Measurements from ENCODE around the gene PDZRN3.

The PDZRN3 gene

GRCh38 chr3:73610493-73610892, 14.2 kb downstream of the PDZRN3 start:
- no peaks in the 10 kb centered on the region for H3K9me3 Mint-ChIP-seq
- peaks cover 18% of the 10 kb centered on the region for H3K36me3 Mint-ChIP-seq (ENCODE audit: low read depth)
- H3K4me3 Mint-ChIP-seq, result peak overlapping the region in 2 of 3 experiments; percentile 33 to 37
- TF ChIP-seq, protein P1, sequence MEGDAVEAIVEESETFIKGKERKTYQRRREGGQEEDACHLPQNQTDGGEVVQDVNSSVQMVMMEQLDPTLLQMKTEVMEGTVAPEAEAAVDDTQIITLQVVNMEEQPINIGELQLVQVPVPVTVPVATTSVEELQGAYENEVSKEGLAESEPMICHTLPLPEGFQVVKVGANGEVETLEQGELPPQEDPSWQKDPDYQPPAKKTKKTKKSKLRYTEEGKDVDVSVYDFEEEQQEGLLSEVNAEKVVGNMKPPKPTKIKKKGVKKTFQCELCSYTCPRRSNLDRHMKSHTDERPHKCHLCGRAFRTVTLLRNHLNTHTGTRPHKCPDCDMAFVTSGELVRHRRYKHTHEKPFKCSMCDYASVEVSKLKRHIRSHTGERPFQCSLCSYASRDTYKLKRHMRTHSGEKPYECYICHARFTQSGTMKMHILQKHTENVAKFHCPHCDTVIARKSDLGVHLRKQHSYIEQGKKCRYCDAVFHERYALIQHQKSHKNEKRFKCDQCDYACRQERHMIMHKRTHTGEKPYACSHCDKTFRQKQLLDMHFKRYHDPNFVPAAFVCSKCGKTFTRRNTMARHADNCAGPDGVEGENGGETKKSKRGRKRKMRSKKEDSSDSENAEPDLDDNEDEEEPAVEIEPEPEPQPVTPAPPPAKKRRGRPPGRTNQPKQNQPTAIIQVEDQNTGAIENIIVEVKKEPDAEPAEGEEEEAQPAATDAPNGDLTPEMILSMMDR (IDR thresholded peaks at IDR 0.05; ENCODE audit: unreplicated experiment in 3 of 3), result no peak
- H3K27me3 Mint-ChIP-seq (ENCODE audit: low read depth), result no peaks in the 10 kb centered on the region
- peaks cover 95% of the 10 kb centered on the region for H3K4me1 Mint-ChIP-seq
- H3K27ac Mint-ChIP-seq, result peak overlapping the region; percentile 9 to 94 (median 75)

GRCh38 chr3:73609655-73610054, 15.1 kb downstream of the PDZRN3 start:
- peak overlapping the region in 2 of 3 experiments; percentile 75 to 94 for H3K27ac Mint-ChIP-seq

DNA sequence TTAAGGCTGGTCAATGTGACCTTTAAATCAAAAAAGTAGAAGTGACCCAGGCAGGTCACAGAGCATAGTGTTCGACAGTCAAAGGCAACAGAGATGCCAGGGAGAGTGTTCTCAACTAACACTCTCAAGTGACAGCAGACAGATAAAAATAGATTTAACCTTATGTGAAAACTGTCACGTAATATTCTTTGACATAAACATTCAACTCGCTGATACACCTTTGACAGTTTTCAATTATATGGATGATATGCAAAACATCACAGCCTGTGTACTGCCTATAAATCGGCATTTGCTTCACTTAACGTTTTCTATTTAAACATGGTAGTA, 15.5 kb downstream of the PDZRN3 start:
- no peaks in the 10 kb centered on the region for H3K9me3 Mint-ChIP-seq
- no peaks in the 10 kb centered on the region for H3K27me3 Mint-ChIP-seq (ENCODE audit: low read depth)
- peaks cover 14% of the 10 kb centered on the region for H3K36me3 Mint-ChIP-seq (ENCODE audit: low read depth)
- H3K4me3 Mint-ChIP-seq, result peak overlapping the region in 1 of 3 experiments; percentile 12
- peaks cover 89% of the 10 kb centered on the region for H3K4me1 Mint-ChIP-seq
- H3K27ac Mint-ChIP-seq, result peak overlapping the region in 2 of 3 experiments; percentile 64 to 72
- TF ChIP-seq, protein P1 (IDR thresholded peaks at IDR 0.05; ENCODE audit: unreplicated experiment in 3 of 3), result no peak

More at GRCh38 chr3:73609655-73610054, 15.1 kb downstream of the PDZRN3 start:
- peaks cover 15% of the 10 kb centered on the region for H3K36me3 Mint-ChIP-seq (ENCODE audit: low read depth)
- no peak overlapping the region for H3K4me3 Mint-ChIP-seq
- peaks cover 93% of the 10 kb centered on the region for H3K4me1 Mint-ChIP-seq
- H3K9me3 Mint-ChIP-seq, result no peaks in the 10 kb centered on the region
- TF ChIP-seq, protein P1 (IDR thresholded peaks at IDR 0.05; ENCODE audit: unreplicated experiment in 3 of 3), result no peak
- no peaks in the 10 kb centered on the region for H3K27me3 Mint-ChIP-seq (ENCODE audit: low read depth)

DNA sequence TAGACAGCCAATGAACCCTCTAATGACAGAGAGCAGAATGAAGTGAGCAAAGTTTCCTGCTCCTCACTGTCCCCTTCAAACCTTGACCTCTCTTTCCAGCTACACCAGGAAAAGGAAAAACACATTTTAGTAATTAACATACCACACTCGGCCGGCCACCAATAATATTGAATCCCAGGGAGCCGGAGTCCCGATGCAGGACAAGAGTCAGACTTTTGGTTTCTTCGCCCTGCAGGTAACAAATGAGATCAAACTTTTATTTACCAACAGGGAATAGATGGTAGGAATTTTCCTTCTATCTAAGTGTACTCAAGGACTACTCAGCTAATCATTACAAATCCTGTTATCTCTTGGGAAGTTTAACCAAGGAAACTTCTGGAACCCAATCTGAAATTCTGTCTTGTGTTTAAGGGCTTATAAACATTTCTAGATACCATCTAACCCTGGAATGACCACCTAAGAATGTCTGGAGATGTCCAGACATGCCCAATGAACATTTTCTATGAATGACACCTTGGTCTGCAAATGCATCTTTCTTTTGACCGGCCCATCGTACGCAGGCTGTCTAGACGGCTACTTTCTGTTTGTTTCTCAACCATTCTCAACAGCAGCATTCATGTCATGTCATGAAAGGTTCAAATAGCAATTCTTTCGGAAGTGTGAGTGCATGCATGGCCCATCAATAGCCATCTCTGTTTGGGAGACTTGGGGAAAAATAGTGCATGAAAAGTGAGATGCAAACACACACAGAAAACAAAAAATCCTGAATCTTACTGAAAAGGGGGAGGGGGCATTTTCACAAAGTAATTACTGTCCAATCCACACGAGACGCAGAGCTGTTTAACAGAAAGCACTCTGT, 16.1 kb downstream of the PDZRN3 start:
- Mint-ChIP-seq H3K27ac (peak overlapping the region in 2 of 3 experiments; percentile 64 to 72), H3K36me3 (ENCODE audit: low read depth) (peaks cover 14% of the 10 kb centered on the region)
- TF ChIP-seq, protein P1 (IDR thresholded peaks at IDR 0.05; ENCODE audit: unreplicated experiment in 3 of 3), result no peak

DNA sequence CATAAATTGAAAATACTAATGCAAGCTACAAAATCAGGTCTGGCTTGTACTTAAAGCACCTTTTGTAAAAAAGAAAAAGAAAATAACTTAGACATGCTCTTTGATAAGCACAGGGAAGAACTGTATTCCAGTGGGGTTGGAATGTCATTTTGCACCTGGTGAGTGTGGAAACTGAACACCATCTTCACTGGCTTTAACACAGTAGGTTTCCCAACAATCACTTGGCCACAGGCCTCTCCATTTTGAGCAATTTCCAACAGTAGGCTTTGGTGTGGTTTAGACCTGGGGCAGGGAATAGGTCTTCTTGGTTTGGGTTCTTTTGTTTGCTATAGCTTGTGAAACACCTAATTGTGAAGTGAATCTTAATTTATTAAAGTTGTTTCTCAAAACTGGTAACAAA, 18.9 kb downstream of the PDZRN3 start:
- TF ChIP-seq, protein P1 (IDR thresholded peaks at IDR 0.05; ENCODE audit: unreplicated experiment in 3 of 3), result no peak
- Mint-ChIP-seq H3K27me3 (ENCODE audit: low read depth) (no peaks in the 10 kb centered on the region), H3K27ac (peak overlapping the region in 2 of 3 experiments; percentile 60 to 91), H3K4me1 (peaks cover 57% of the 10 kb centered on the region), H3K9me3 (no peaks in the 10 kb centered on the region), H3K36me3 (ENCODE audit: low read depth) (peaks cover 15% of the 10 kb centered on the region), H3K4me3 (no peak overlapping the region)

More for the DNA sequence above, 16.1 kb downstream of the PDZRN3 start:
- Mint-ChIP-seq H3K27me3 (ENCODE audit: low read depth) (no peaks in the 10 kb centered on the region), H3K9me3 (no peaks in the 10 kb centered on the region), H3K4me1 (peaks cover 83% of the 10 kb centered on the region), H3K4me3 (peak overlapping the region in 1 of 3 experiments; percentile 12)
